OCI-LY1 (cell line): ENCODE data around the gene SLC6A8.

Source experiments
- CTCF ChIP-seq: fragments of 200-600 bp; sonication (generic), shearing (Covaris generic); IDR thresholded peaks from 2 replicates; pipeline ENCODE4 v1.5.1; 2017; ENCODE audit warnings: mild to moderate bottlenecking, antibody characterized with exemption, low read length, moderate library complexity, mixed read lengths
- EZH2 ChIP-seq: fragments of 200-600 bp; sonication (generic), shearing (Covaris generic); IDR thresholded peaks from 2 replicates; pipeline ENCODE4 v1.8.0; 2017; ENCODE audit warnings: borderline replicate concordance, mixed run types, mild to moderate bottlenecking, antibody characterized with exemption, low read length, moderate library complexity, mixed read lengths

- TF ChIP-seq CTCF (no peak), EZH2 (no peak)
Measured at GRCh38 chrX:153638436-153639176, 49.1 kb upstream of the SLC6A8 start.
